ENCODE results near the gene ANKRD1.

DNA sequence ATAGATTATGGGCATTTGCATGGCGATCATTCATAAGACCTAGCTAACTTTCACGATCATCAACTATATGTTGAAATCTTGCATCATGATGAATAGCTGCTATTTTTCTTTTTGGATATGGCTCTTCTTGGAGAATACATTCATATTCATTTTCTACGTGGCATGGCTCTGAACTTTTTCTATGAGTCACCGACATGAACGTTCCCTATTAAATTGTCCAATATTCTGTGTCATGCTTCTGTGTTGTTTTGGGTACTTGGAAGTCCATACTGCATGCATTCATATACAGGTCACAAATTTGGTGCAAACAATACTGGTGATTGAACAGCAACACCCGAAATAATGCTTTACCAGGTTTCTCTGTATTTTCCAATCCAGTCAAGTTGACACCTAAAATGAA is 37.9 kb upstream of the ANKRD1 start:
- TF ChIP-seq, protein P1, sequence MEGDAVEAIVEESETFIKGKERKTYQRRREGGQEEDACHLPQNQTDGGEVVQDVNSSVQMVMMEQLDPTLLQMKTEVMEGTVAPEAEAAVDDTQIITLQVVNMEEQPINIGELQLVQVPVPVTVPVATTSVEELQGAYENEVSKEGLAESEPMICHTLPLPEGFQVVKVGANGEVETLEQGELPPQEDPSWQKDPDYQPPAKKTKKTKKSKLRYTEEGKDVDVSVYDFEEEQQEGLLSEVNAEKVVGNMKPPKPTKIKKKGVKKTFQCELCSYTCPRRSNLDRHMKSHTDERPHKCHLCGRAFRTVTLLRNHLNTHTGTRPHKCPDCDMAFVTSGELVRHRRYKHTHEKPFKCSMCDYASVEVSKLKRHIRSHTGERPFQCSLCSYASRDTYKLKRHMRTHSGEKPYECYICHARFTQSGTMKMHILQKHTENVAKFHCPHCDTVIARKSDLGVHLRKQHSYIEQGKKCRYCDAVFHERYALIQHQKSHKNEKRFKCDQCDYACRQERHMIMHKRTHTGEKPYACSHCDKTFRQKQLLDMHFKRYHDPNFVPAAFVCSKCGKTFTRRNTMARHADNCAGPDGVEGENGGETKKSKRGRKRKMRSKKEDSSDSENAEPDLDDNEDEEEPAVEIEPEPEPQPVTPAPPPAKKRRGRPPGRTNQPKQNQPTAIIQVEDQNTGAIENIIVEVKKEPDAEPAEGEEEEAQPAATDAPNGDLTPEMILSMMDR (IDR thresholded peaks at IDR 0.05), result no peak
- no peak for TF ChIP-seq POLR2AphosphoS5 (IDR thresholded peaks at IDR 0.05)
- TF ChIP-seq EP300 (IDR thresholded peaks at IDR 0.05), result no peak
